Esophagus muscularis mucosa (tissue), 4 donors: Measurements from ENCODE around the gene NCOA3.

ENCODE experiments used
- CTCF ChIP-seq, 3 experiments: fragments of 200-600 bp in 2 of 3; fragments of 450-650 bp in 1 of 3; sonication (generic) in 2 of 3; IDR thresholded peaks; one replicate each; pipeline ENCODE4 v1.5.1; 2017 to 2019; ENCODE audit warnings: antibody characterized with exemption in 3 of 3, mild to moderate bottlenecking in 2 of 3, moderate library complexity in 1 of 3
- EP300 ChIP-seq: sonication (generic); formaldehyde crosslinking; IDR thresholded peaks from one replicate; pipeline ENCODE4 v1.6.1; 2017; ENCODE audit warnings: antibody characterized with exemption
- POLR2A ChIP-seq: fragments of 450-650 bp; IDR thresholded peaks from one replicate; pipeline ENCODE4 v1.6.1; 2017; ENCODE audit warnings: antibody characterized with exemption, moderate library complexity, mild to moderate bottlenecking, low read depth
- POLR2AphosphoS5 ChIP-seq, 2 donors: sonication (generic); formaldehyde crosslinking; IDR thresholded peaks; one replicate each; pipeline ENCODE4 v1.6.1; 2017; ENCODE audit warnings: antibody characterized with exemption in 2 of 2

DNA sequence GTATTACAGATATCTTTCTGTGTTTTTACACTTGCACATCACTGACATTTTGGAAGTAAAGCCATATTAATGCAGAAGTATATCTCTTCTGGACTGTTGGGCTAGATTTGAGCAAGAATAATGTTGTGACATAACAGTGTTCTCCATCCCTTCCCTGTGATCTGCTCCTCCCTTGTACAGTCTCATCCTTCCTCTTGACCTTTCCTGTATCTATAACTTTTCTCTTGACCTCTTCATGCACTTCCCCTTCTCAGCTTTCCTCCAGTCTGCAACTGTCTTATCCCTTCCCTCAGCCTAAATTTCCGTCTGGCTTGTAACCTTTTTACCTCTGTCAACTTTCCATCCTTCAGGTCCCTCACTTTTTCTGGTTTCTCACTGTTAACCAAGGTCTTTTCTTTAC is 29.8 kb downstream of the NCOA3 start:
- TF ChIP-seq CTCF (IDR thresholded peaks at IDR 0.05), result no peak
- TF ChIP-seq POLR2AphosphoS5 (IDR thresholded peaks at IDR 0.05), result no peak
- no peak for TF ChIP-seq POLR2A
- TF ChIP-seq EP300, result no peak
